ENCODE measurements around the gene CCDC142. TPM values are rescaled to one million over a fixed set of nuclear protein-coding genes. Genes with fewer than 3 reads are reported as not detected.
A peak's percentile ranks its signal among the peaks of the same experiment; 100 is the strongest.

Gene CCDC142
- total and polyA plus RNA-seq, 9 of the 15 experiments (the other 6 are each of a cell fraction or from before 2014, with no cell fraction given): 0.55 to 11.7 (median 7.2) TPM

DNA sequence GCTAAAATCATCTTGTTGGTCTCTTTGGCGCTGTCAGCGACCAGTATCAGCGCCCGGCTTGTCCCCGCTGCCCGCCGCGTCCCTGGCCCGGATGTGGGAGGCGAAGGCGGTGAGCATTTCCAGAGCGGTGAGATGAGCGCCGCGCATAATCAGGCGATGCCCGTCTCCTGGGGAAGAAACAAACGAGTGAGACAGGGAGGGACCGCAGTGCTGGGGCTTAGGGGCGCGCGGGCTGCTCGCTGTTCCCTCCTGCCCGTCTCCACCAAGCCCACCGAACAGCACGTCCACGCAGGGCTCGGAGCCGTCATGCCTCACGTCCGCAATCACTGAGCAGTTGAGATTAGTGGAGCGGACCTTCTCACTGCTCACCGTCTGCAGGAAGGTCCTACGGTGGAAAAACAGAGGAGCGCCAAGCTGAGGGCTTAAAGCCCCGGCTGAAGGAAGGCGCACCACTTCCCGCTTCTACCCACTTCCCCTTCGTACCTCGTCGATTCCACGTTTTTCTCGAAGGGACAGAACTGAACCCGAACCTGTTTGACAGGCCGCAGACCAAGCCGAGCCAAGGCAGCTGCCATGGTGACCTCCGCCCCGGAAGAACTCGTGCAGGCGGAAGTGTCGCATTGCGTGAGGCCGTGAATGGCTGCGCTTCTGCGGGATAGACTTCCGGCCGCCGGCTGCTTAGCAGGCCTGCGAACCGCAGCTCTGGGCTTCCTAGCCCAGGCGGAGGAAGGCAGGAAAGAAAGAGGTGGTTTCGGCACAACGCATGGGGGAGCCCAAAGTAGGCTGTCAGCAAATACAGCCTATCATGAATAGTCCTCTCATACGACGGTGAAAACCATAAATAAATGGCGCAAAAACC lies 10.5 kb downstream of the CCDC142 start, which contains the start of gene MRPL53 (continued):
- TF ChIP-seq HINFP (tag; conservative IDR thresholded peaks at IDR 0.05; ENCODE audit: low read depth) (0 out of 2 replicates have a peak, but pooled peaks have one; percentile 52), ATF1 (CRISPR knock-in tag; IDR thresholded peaks at IDR 0.05) (no peak), ATF1 (tag; IDR thresholded peaks at IDR 0.05) (peak; percentile 90), PHF21A (IDR thresholded peaks at IDR 0.05; ENCODE audit: borderline replicate concordance, low read depth) (no peak), SIN3B (IDR thresholded peaks at IDR 0.05; ENCODE audit: low read depth) (peak; percentile 98), ARNT (IDR thresholded peaks at IDR 0.05) (0 out of 4 replicates have a peak, but pooled peaks of 1 of the 2 experiments have one; percentile 18), ETV6 (IDR thresholded peaks at IDR 0.05; ENCODE audit: borderline replicate concordance in 1 of 2, low read depth in 2 of 2, low read length in 1 of 2) (no peak), ETV6 (CRISPR knock-in tag; IDR thresholded peaks at IDR 0.05; ENCODE audit: borderline replicate concordance) (no peak), ESRRB (CRISPR knock-in tag; IDR thresholded peaks at IDR 0.05; ENCODE audit: borderline replicate concordance) (peak; percentile 67; the same call in 1 of the 2 replicates), HLTF (IDR thresholded peaks at IDR 0.05) (0 out of 2 replicates have a peak, but pooled peaks have one; percentile 15), ZSCAN32 (CRISPR knock-in tag; IDR thresholded peaks at IDR 0.05) (no peak), RAD51 (IDR thresholded peaks at IDR 0.05; ENCODE audit: borderline replicate concordance, low read depth) (no peak; the same call in 1 of the 2 replicates), GATAD2B (IDR thresholded peaks at IDR 0.05; ENCODE audit: borderline replicate concordance) (no peak), ZFPM2 (CRISPR knock-in tag; IDR thresholded peaks at IDR 0.05) (peak; percentile 82), SMAD1 (IDR thresholded peaks at IDR 0.05; ENCODE audit: low read depth, low read length, partially characterized antibody) (peak; percentile 61), ZNF77 (CRISPR knock-in tag; IDR thresholded peaks at IDR 0.05) (0 out of 2 replicates have a peak, but pooled peaks have one; percentile 22)
- TF ChIP-seq, protein P1, sequence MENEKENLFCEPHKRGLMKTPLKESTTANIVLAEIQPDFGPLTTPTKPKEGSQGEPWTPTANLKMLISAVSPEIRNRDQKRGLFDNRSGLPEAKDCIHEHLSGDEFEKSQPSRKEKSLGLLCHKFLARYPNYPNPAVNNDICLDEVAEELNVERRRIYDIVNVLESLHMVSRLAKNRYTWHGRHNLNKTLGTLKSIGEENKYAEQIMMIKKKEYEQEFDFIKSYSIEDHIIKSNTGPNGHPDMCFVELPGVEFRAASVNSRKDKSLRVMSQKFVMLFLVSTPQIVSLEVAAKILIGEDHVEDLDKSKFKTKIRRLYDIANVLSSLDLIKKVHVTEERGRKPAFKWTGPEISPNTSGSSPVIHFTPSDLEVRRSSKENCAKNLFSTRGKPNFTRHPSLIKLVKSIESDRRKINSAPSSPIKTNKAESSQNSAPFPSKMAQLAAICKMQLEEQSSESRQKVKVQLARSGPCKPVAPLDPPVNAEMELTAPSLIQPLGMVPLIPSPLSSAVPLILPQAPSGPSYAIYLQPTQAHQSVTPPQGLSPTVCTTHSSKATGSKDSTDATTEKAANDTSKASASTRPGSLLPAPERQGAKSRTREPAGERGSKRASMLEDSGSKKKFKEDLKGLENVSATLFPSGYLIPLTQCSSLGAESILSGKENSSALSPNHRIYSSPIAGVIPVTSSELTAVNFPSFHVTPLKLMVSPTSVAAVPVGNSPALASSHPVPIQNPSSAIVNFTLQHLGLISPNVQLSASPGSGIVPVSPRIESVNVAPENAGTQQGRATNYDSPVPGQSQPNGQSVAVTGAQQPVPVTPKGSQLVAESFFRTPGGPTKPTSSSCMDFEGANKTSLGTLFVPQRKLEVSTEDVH (IDR thresholded peaks at IDR 0.05; ENCODE audit: low read depth, partially characterized antibody): peak; percentile 94
- TF ChIP-seq, protein P2, sequence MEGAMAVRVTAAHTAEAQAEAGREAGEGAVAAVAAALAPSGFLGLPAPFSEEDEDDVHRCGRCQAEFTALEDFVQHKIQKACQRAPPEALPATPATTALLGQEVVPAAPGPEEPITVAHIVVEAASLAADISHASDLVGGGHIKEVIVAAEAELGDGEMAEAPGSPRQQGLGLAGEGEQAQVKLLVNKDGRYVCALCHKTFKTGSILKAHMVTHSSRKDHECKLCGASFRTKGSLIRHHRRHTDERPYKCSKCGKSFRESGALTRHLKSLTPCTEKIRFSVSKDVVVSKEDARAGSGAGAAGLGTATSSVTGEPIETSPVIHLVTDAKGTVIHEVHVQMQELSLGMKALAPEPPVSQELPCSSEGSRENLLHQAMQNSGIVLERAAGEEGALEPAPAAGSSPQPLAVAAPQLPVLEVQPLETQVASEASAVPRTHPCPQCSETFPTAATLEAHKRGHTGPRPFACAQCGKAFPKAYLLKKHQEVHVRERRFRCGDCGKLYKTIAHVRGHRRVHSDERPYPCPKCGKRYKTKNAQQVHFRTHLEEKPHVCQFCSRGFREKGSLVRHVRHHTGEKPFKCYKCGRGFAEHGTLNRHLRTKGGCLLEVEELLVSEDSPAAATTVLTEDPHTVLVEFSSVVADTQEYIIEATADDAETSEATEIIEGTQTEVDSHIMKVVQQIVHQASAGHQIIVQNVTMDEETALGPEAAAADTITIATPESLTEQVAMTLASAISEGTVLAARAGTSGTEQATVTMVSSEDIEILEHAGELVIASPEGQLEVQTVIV (CRISPR knock-in tag; IDR thresholded peaks at IDR 0.05; ENCODE audit: borderline replicate concordance): peak; percentile 85

Data from K562 (cell line).